SK-N-SH treated with all-trans-retinoic acid at 6 μM for 48 hours (cell line): ENCODE results near the gene OR6K6.

ENCODE experiments used
- ATAC-seq: fragments of 200-7000 bp; cut with Tn5 transposase; 3 replicates; pipeline ENCODE4 v1.9.1; 2020; ENCODE audit warnings: mild to moderate bottlenecking, moderate library complexity
- ARNTL ChIP-seq: fragments of 450-650 bp; formaldehyde crosslinking; IDR thresholded peaks from 2 replicates; pipeline ENCODE4 v1.5.0; 2020; ENCODE audit warnings: low read depth, mild to moderate bottlenecking, moderate library complexity, borderline replicate concordance
- BACH2 ChIP-seq: fragments of 250-450 bp; sonication (Bioruptor Pico); IDR thresholded peaks from 2 replicates; pipeline ENCODE4 v1.9.0; 2021; ENCODE audit warnings: mild to moderate bottlenecking, borderline replicate concordance
- CREB5 ChIP-seq: fragments of 250-450 bp; sonication (Bioruptor Pico); IDR thresholded peaks from 2 replicates; pipeline ENCODE4 v1.5.1; 2020; ENCODE audit warnings: low read depth, mild to moderate bottlenecking, moderate library complexity
- CSRNP3 ChIP-seq: fragments of 250-450 bp; sonication (Bioruptor Pico); IDR thresholded peaks from 2 replicates; pipeline ENCODE4 v1.5.1; 2021; ENCODE audit warnings: mild to moderate bottlenecking, moderate library complexity
- ESRRG ChIP-seq: fragments of 250-450 bp; sonication (Bioruptor Pico); IDR thresholded peaks from 2 replicates; pipeline ENCODE4 v1.6.1; 2021; ENCODE audit warnings: mild to moderate bottlenecking
- GLIS3 ChIP-seq: fragments of 250-450 bp; sonication (Bioruptor Pico); IDR thresholded peaks from 2 replicates; pipeline ENCODE4 v1.5.0; 2020; ENCODE audit warnings: mild to moderate bottlenecking, moderate library complexity
- ISL1 ChIP-seq: fragments of 250-450 bp; sonication (Bioruptor Pico); IDR thresholded peaks from 2 replicates; pipeline ENCODE4 v2.1.2; 2022; ENCODE audit warnings: mild to moderate bottlenecking, moderate library complexity
- OSR1 ChIP-seq: fragments of 250-450 bp; sonication (Bioruptor Pico); IDR thresholded peaks from 2 replicates; pipeline ENCODE4 v1.8.0; 2022; ENCODE audit warnings: moderate library complexity, mild to moderate bottlenecking, inconsistent platforms
- PATZ1 ChIP-seq: fragments of 250-450 bp; sonication (Bioruptor Pico); IDR thresholded peaks from 2 replicates; pipeline ENCODE4 v1.8.0; 2020; ENCODE audit warnings: mild to moderate bottlenecking, moderate library complexity, borderline replicate concordance
- POU6F1 ChIP-seq: fragments of 250-450 bp; sonication (Bioruptor Pico); IDR thresholded peaks from 2 replicates; pipeline ENCODE4 v1.8.0; 2021; ENCODE audit warnings: low read depth, mild to moderate bottlenecking, moderate library complexity, borderline replicate concordance
- PPARA ChIP-seq: fragments of 250-450 bp; sonication (Bioruptor Pico); IDR thresholded peaks from 2 replicates; pipeline ENCODE4 v1.5.0; 2020; ENCODE audit warnings: mild to moderate bottlenecking, borderline replicate concordance
- RARB ChIP-seq: fragments of 250-450 bp; sonication (Bioruptor Pico); IDR thresholded peaks from 2 replicates; pipeline ENCODE4 v1.8.0; 2021; ENCODE audit warnings: mild to moderate bottlenecking, moderate library complexity
- SNAI2 ChIP-seq: fragments of 250-450 bp; sonication (Bioruptor Pico); IDR thresholded peaks from 2 replicates; pipeline ENCODE4 v1.5.0; 2020; ENCODE audit warnings: mild to moderate bottlenecking, moderate library complexity
- TCF4 ChIP-seq: fragments of 250-450 bp; sonication (Bioruptor Pico); IDR thresholded peaks from 2 replicates; pipeline ENCODE4 v1.8.0; 2021; ENCODE audit warnings: mild to moderate bottlenecking, moderate library complexity, borderline replicate concordance
- TOX ChIP-seq: fragments of 250-450 bp; sonication (Bioruptor Pico); IDR thresholded peaks from 2 replicates; pipeline ENCODE4 v1.8.0; 2021; ENCODE audit warnings: mild to moderate bottlenecking, moderate library complexity, borderline replicate concordance
- TSHZ2 ChIP-seq: fragments of 250-450 bp; sonication (Bioruptor Pico); IDR thresholded peaks from 2 replicates; pipeline ENCODE4 v1.5.0; 2020; ENCODE audit warnings: mild to moderate bottlenecking, moderate library complexity
- ZC3H10 ChIP-seq: fragments of 250-450 bp; sonication (Bioruptor Pico); IDR thresholded peaks from 2 replicates; pipeline ENCODE4 v1.5.1; 2021; ENCODE audit warnings: mild to moderate bottlenecking, moderate library complexity
- ZFP3 ChIP-seq: fragments of 250-450 bp; sonication (Bioruptor Pico); IDR thresholded peaks from 2 replicates; pipeline ENCODE4 v1.5.0; 2020; ENCODE audit warnings: mild to moderate bottlenecking, moderate library complexity
- ZFP30 ChIP-seq: fragments of 450-650 bp; formaldehyde crosslinking; IDR thresholded peaks from 2 replicates; pipeline ENCODE4 v1.5.0; 2022; ENCODE audit warnings: mild to moderate bottlenecking, moderate library complexity
- ZNF565 ChIP-seq: fragments of 450-650 bp; formaldehyde crosslinking; conservative IDR thresholded peaks from 2 replicates; pipeline ENCODE4 v1.5.0; 2020; ENCODE audit warnings: low read depth, mild to moderate bottlenecking, moderate library complexity
- ZNF70 ChIP-seq: fragments of 450-650 bp; formaldehyde crosslinking; IDR thresholded peaks from 2 replicates; pipeline ENCODE4 v1.5.0; 2020; ENCODE audit warnings: mild to moderate bottlenecking, moderate library complexity
- ZNF8 ChIP-seq: fragments of 450-650 bp; formaldehyde crosslinking; IDR thresholded peaks from 2 replicates; pipeline ENCODE4 v1.5.0; 2020; ENCODE audit warnings: mild to moderate bottlenecking, moderate library complexity

Gene OR6K6

GRCh38 chr1:158801396-158801795 is 46.9 kb downstream of the OR6K6 start:
- ATAC-seq: no peak
- TF ChIP-seq PATZ1 (CRISPR knock-in tag) (no peak), ESRRG (CRISPR knock-in tag) (no peak), ZC3H10 (CRISPR knock-in tag) (no peak), TCF4 (CRISPR knock-in tag) (no peak), ISL1 (CRISPR knock-in tag) (no peak), BACH2 (CRISPR knock-in tag) (no peak), TOX (CRISPR knock-in tag) (no peak), OSR1 (CRISPR knock-in tag) (no peak), ZFP30 (CRISPR knock-in tag) (no peak), SNAI2 (CRISPR knock-in tag) (no peak), ZFP3 (CRISPR knock-in tag) (no peak), GLIS3 (CRISPR knock-in tag) (no peak), ZNF565 (no peak), PPARA (CRISPR knock-in tag) (no peak), ZNF8 (CRISPR knock-in tag) (no peak), POU6F1 (CRISPR knock-in tag) (no peak), RARB (CRISPR knock-in tag) (no peak), CREB5 (CRISPR knock-in tag) (no peak), ARNTL (CRISPR knock-in tag) (no peak)

GRCh38 chr1:158803678-158804077 is 49.2 kb downstream of the OR6K6 start:
- ATAC-seq: no peak
- TF ChIP-seq TSHZ2 (CRISPR knock-in tag) (no peak), ESRRG (CRISPR knock-in tag) (no peak), OSR1 (CRISPR knock-in tag) (no peak), ZC3H10 (CRISPR knock-in tag) (no peak), ZNF565 (no peak), ZFP30 (CRISPR knock-in tag) (no peak), ARNTL (CRISPR knock-in tag) (no peak), BACH2 (CRISPR knock-in tag) (no peak), ZNF70 (no peak), PATZ1 (CRISPR knock-in tag) (no peak), RARB (CRISPR knock-in tag) (no peak), POU6F1 (CRISPR knock-in tag) (no peak), CREB5 (CRISPR knock-in tag) (no peak), TOX (CRISPR knock-in tag) (no peak), CSRNP3 (CRISPR knock-in tag) (no peak), ISL1 (CRISPR knock-in tag) (no peak), ZNF8 (CRISPR knock-in tag) (no peak), TCF4 (CRISPR knock-in tag) (no peak)
